ENCODE data around the gene TEK. TPM values are rescaled to one million over a fixed set of nuclear protein-coding genes. Genes with fewer than 3 reads are reported as not detected.

TEK gene
- total RNA-seq, 1 donor from 2014 or later, result not detected

DNA sequence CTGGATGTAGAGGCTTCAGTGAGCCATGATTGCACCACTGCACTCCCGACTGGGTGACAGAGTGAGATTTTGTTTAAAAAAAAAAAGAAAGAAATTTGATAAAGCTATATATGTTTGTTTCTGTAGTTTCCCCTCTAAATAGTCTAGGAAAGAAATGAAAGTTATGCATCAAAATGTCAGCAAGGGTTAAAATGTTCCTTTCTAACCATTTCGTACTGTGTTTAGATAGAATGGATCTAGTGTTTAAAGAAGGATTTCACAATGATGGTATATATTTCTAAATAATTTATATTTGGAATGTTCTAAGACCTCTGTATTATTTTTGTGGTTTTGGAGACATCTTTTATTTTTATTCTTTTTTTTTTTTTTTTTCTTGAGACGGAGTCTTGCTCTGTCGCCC lies 22.7 kb downstream of the TEK start:
- H3K27ac Mint-ChIP-seq, result no peak overlapping the region
- no peak overlapping the region for H3K4me3 Mint-ChIP-seq
- H3K4me1 Mint-ChIP-seq (ENCODE audit: low read depth), result no peaks in the 10 kb centered on the region
- H3K36me3 Mint-ChIP-seq (ENCODE audit: low read depth), result no peaks in the 10 kb centered on the region
- intact Hi-C loops (cut with micrococcal nuclease), result no loop called here
- no peaks in the 10 kb centered on the region for H3K9me3 Mint-ChIP-seq
- H3K27me3 Mint-ChIP-seq (ENCODE audit: insufficient read depth), result no peaks in the 10 kb centered on the region
- no peak for DNase-seq (ENCODE audit: low spot score)

DNA sequence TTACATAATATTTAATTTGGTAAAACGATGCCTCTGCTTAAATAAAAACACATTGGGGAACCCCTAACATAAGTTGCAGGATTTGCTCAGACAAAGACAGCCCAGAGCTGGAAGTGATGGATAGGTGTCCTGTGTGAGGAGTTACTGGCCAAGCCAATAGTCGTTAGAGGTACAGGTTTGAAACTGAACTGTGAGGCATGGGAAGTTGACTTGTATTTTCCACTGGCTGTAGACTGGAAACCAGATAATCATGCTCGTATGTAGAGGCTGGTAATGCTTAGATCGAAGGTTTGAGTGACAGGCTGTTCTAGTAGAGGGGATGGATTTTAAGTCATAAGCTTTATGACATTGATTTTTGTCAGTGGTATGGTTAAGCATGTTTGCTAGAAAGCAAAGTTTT lies 24.8 kb downstream of the TEK start:
- intact Hi-C loops (cut with micrococcal nuclease), result no loop called here
- Mint-ChIP-seq H3K27ac (no peak overlapping the region), H3K27me3 (ENCODE audit: insufficient read depth) (no peaks in the 10 kb centered on the region), H3K4me3 (no peak overlapping the region), H3K4me1 (ENCODE audit: low read depth) (no peaks in the 10 kb centered on the region), H3K9me3 (peaks cover 4% of the 10 kb centered on the region), H3K36me3 (ENCODE audit: low read depth) (no peaks in the 10 kb centered on the region)
- DNase-seq (ENCODE audit: low spot score), result no peak

DNA sequence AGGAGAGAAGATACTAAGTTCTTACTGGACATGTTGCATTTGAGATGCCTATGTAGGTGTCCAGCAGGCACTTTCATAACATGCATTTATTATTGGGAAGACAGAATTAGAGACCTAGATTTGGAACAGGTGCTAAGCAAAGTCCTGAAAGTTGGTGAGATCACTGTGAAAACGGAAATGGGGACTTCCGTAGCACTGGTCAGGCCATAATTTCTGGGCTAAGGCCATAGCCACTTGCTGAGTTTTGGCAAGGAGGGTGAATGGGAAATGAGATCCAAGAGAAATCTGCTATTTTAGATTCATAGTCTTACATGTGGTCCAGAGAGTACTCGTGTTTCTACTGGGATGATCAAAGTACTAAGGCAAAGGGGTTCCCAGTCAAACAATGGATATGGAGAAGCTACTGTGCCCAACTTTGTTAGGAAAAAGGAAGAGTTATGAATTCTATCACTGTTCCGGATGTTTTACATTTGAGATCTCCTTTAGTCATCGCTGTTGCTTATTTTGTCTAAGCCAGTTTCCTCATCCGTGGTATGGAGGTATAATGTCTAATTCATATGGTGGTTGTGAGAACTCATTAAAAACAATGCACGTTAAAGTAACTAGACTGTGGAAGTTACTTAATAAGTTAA lies 33.4 kb downstream of the TEK start:
- Mint-ChIP-seq H3K36me3 (ENCODE audit: low read depth) (no peaks in the 10 kb centered on the region), H3K4me3 (no peak overlapping the region), H3K27ac (no peak overlapping the region), H3K4me1 (ENCODE audit: low read depth) (no peaks in the 10 kb centered on the region), H3K9me3 (peaks cover 4% of the 10 kb centered on the region), H3K27me3 (ENCODE audit: insufficient read depth) (no peaks in the 10 kb centered on the region)
- intact Hi-C loops (cut with micrococcal nuclease), result no loop called here
- no peak for DNase-seq (ENCODE audit: low spot score)

DNA sequence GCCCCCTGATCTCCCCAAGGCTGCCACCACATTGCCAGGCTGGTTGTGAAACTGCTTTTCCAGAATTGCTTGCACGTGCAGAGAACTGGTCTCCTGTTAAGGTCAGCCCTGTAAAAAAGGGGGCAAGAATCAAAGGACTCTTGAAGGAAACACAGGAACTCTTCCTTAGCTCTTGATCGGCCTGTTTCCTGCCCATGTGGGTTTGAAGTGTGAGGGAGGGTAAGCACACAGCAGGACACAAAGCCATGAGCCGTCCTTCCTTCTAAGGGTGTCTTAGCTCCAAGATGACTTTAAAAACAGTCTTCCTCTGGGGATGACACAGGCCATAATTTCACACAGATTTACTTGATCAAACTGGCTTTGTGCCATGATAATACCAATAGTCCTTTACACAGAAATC lies 36.1 kb downstream of the TEK start:
- intact Hi-C loops (cut with micrococcal nuclease), result no loop called here
- Mint-ChIP-seq H3K27ac (no peak overlapping the region), H3K36me3 (ENCODE audit: low read depth) (no peaks in the 10 kb centered on the region), H3K27me3 (ENCODE audit: insufficient read depth) (no peaks in the 10 kb centered on the region), H3K9me3 (no peaks in the 10 kb centered on the region), H3K4me3 (no peak overlapping the region), H3K4me1 (ENCODE audit: low read depth) (no peaks in the 10 kb centered on the region)
- no peak for DNase-seq (ENCODE audit: low spot score)

DNA sequence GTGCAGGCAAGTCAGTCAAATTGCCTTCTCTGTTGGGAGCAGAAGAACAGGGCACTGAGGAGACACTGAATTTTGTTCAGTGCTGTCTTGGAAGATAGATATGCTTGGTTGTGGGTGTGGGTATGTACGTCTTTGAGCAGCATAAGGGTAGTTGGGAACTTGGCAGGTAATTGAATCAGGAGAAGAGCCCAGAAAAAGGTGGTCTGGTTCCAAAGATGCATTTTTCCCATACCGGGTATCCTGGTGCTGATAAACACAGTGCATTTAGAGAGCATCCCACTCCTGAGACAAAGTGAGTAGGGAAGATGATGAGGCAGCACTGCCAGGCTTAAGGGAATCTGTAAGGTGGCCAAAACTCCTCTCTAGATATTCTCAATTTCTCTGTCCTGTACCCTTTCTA lies 40.6 kb downstream of the TEK start:
- Mint-ChIP-seq H3K4me3 (no peak overlapping the region), H3K27me3 (ENCODE audit: insufficient read depth) (no peaks in the 10 kb centered on the region), H3K36me3 (ENCODE audit: low read depth) (no peaks in the 10 kb centered on the region), H3K4me1 (ENCODE audit: low read depth) (no peaks in the 10 kb centered on the region), H3K9me3 (no peaks in the 10 kb centered on the region), H3K27ac (no peak overlapping the region)
- DNase-seq (ENCODE audit: low spot score), result no peak
- intact Hi-C loops (cut with micrococcal nuclease), result no loop called here

DNA sequence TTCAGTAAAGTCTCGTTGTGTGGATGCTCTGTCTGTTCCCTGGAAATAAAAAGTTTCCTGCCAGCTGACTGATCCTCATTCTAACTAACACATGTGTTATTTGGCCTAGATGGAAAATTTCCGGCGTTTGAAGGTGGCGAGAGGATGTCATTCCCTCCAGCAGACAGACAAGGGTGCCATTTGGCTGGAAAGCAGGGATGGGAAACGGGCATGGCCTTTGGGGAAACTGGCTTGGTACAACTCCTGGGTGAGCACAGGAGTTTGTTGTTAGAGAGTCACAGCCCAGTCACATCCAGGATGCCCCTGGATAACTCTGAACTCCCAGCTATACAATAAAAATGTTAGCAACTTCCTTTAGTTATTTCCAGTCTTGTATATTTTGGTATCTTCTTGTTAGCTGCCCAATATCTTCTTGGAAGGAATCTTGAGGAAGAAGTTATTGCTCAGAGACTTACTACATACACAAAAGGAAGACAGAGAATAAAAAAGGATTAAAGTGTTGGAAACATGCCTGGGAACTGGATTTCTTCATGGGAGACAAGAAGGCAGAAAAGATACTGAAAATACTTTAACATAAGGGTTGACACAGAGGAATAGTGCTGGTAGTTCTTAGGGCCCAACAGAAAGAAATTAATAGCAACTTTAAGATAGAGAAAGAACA lies 41.9 kb downstream of the TEK start:
- H3K4me3 Mint-ChIP-seq, result no peak overlapping the region
- intact Hi-C loops (cut with micrococcal nuclease), result no loop called here
- no peak for DNase-seq (ENCODE audit: low spot score)
- no peak overlapping the region for H3K27ac Mint-ChIP-seq
- no peaks in the 10 kb centered on the region for H3K36me3 Mint-ChIP-seq (ENCODE audit: low read depth)
- no peaks in the 10 kb centered on the region for H3K27me3 Mint-ChIP-seq (ENCODE audit: insufficient read depth)
- H3K4me1 Mint-ChIP-seq (ENCODE audit: low read depth), result no peaks in the 10 kb centered on the region
- no peaks in the 10 kb centered on the region for H3K9me3 Mint-ChIP-seq

DNA sequence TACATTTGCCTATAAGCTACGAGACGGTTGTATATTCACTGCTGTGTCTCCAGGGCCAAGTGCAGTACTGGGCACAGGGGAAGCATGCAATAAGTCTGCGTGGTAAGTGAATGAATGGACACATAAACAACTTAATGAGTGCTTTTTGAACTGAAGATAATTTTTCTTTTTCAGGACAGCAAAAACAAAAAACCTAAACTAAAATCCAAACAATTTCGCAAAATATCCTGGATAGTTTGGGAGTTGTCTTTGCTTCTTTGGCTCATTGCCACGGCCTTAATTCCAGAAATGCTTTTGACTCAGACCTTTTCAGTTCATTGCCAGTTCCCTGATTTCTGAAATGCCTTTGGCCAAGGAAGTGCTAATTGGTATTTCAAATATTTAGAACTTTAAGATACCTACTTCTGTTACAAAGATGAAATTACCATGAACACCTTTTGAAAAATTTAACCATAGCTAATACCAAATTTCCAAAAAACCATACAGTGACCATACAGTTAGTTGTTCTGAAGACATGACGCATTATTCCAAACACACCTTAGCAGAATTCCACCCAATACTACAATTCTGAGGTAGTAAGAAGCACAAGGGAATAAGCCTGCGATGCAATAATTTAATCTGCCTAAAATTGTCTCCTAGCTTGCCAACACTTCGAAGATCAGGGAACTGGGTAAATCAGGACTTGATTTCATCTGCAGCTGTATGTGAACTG lies 42.8 kb downstream of the TEK start:
- H3K27me3 Mint-ChIP-seq (ENCODE audit: insufficient read depth), result no peaks in the 10 kb centered on the region
- no peaks in the 10 kb centered on the region for H3K4me1 Mint-ChIP-seq (ENCODE audit: low read depth)
- no peak overlapping the region for H3K27ac Mint-ChIP-seq
- H3K36me3 Mint-ChIP-seq (ENCODE audit: low read depth), result no peaks in the 10 kb centered on the region
- no peaks in the 10 kb centered on the region for H3K9me3 Mint-ChIP-seq
- H3K4me3 Mint-ChIP-seq, result no peak overlapping the region
- intact Hi-C loops (cut with micrococcal nuclease), result no loop called here
- DNase-seq (ENCODE audit: low spot score), result no peak

DNA sequence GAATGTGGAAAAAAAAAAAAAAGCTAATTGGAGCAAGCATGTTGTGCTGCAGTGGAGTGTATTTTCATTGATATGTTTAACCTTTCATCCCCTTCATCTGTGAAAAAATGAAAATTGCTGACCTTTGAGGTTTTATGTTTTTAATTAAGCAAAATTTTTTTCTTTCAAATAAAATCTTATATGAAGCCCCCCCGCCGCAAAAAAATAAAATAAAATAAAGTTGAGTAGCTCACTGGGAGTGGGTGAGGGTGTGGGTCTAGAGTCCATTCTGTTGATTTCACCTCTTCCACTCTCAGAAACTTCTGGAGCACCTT lies 43.3 kb downstream of the TEK start:
- Mint-ChIP-seq H3K4me1 (ENCODE audit: low read depth) (no peaks in the 10 kb centered on the region), H3K36me3 (ENCODE audit: low read depth) (no peaks in the 10 kb centered on the region), H3K27me3 (ENCODE audit: insufficient read depth) (no peaks in the 10 kb centered on the region), H3K27ac (no peak overlapping the region), H3K4me3 (no peak overlapping the region), H3K9me3 (no peaks in the 10 kb centered on the region)
- no peak for DNase-seq (ENCODE audit: low spot score)
- intact Hi-C loops (cut with micrococcal nuclease), result no loop called here

DNA sequence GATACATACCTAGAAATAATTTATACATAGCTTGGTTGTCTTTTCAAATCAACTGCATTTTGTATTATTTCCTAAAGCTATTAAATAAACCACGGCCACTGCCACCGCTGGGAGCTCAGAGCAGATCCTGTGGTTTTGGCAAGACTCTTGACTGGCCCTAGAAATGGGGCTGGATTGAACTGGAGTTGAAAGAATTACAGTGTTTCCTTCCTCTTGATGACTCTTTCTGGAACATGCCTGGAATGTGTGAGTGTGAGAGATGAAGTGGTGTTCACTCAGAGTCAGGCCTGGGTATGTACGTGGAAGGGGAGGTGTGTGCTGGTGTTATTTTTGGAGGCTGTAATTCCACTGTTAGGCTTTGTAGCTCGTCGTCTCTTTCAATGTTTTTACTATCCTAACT lies 45.9 kb downstream of the TEK start:
- H3K36me3 Mint-ChIP-seq (ENCODE audit: low read depth), result no peaks in the 10 kb centered on the region
- no peaks in the 10 kb centered on the region for H3K4me1 Mint-ChIP-seq (ENCODE audit: low read depth)
- H3K27ac Mint-ChIP-seq, result no peak overlapping the region
- no peak for DNase-seq (ENCODE audit: low spot score)
- H3K9me3 Mint-ChIP-seq, result no peaks in the 10 kb centered on the region
- intact Hi-C loops (cut with micrococcal nuclease), result no loop called here
- H3K4me3 Mint-ChIP-seq, result no peak overlapping the region
- H3K27me3 Mint-ChIP-seq (ENCODE audit: insufficient read depth), result no peaks in the 10 kb centered on the region

DNA sequence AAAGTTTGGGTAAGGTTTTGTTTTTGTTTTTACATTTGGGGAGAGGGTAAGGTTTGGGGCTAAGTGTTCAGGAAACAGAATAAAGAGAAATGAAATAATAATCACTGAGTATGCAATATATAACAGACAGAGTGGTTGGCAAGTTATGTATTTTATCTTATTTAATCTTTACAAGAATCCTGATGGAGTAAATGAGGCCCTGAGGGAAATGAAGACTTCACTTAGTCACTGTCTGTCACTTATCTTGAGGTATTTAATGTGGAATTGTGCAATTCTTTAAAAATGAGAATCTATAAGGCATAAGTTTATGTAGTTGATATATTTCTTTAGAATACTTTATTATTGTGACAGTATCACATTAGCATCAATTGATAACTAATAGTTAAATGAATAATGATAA lies 48.1 kb downstream of the TEK start:
- H3K4me1 Mint-ChIP-seq (ENCODE audit: low read depth), result no peaks in the 10 kb centered on the region
- intact Hi-C loops (cut with micrococcal nuclease), result no loop called here
- no peaks in the 10 kb centered on the region for H3K27me3 Mint-ChIP-seq (ENCODE audit: insufficient read depth)
- no peak overlapping the region for H3K4me3 Mint-ChIP-seq
- no peak overlapping the region for H3K27ac Mint-ChIP-seq
- H3K9me3 Mint-ChIP-seq, result no peaks in the 10 kb centered on the region
- H3K36me3 Mint-ChIP-seq (ENCODE audit: low read depth), result no peaks in the 10 kb centered on the region
- DNase-seq (ENCODE audit: low spot score), result no peak

DNA sequence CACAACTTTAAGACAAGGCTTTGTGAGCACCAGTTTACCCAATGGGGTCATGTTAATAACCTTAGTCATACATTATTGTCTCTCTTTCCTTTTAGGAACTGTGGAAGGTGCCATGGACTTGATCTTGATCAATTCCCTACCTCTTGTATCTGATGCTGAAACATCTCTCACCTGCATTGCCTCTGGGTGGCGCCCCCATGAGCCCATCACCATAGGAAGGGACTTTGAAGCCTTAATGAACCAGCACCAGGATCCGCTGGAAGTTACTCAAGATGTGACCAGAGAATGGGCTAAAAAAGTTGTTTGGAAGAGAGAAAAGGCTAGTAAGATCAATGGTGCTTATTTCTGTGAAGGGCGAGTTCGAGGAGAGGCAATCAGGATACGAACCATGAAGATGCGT lies 48.7 kb downstream of the TEK start:
- Mint-ChIP-seq H3K4me1 (ENCODE audit: low read depth) (no peaks in the 10 kb centered on the region), H3K27ac (no peak overlapping the region), H3K36me3 (ENCODE audit: low read depth) (no peaks in the 10 kb centered on the region), H3K27me3 (ENCODE audit: insufficient read depth) (peaks cover under 1% of the 10 kb centered on the region), H3K9me3 (no peaks in the 10 kb centered on the region), H3K4me3 (no peak overlapping the region)
- no peak for DNase-seq (ENCODE audit: low spot score)
- intact Hi-C loops (cut with micrococcal nuclease), result no loop called here

DNA sequence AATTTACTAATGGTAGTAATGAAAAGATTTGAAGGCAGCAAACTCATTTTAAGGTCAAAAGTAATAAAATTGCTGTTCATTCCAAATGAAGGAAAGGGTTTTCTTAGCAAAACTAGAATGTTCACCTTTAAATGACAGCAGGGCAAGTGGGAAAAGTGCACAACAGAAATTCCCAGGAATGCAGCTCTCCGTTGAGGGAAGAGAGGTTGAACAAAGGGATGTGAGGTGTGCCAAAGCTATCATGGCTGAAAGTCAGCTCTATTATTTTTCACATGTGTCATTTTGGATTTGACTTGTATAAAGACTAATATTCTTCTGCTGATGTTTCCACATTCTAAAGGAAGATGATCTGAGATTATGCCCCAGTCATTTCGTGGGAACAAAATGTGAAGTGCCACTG lies 51.6 kb downstream of the TEK start:
- DNase-seq (ENCODE audit: low spot score), result no peak
- H3K36me3 Mint-ChIP-seq (ENCODE audit: low read depth), result no peaks in the 10 kb centered on the region
- H3K9me3 Mint-ChIP-seq, result no peaks in the 10 kb centered on the region
- no peaks in the 10 kb centered on the region for H3K4me1 Mint-ChIP-seq (ENCODE audit: low read depth)
- peaks cover 2% of the 10 kb centered on the region for H3K27me3 Mint-ChIP-seq (ENCODE audit: insufficient read depth)
- no peak overlapping the region for H3K4me3 Mint-ChIP-seq
- intact Hi-C loops (cut with micrococcal nuclease), result no loop called here
- H3K27ac Mint-ChIP-seq, result no peak overlapping the region

DNA sequence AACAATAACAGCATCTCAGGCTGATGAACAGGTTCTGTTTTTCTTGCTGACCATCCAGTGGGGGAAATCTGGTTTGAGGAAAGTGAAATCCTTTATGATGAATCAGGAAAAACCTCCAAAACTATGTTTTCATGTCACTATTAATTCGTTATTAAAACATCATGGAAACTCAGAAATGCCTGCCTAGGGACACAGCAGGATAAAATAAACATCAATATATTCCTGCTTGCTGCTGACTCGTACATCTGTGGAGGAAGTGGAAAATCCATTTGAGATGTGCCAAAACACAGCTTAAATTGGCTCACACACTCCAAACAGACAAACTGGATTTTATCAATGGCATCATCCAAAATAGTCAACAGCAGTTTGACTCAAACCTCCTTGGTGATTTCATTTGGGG lies 53.0 kb downstream of the TEK start:
- DNase-seq (ENCODE audit: low spot score), result no peak
- Mint-ChIP-seq H3K4me1 (ENCODE audit: low read depth) (no peaks in the 10 kb centered on the region), H3K27ac (no peak overlapping the region), H3K36me3 (ENCODE audit: low read depth) (no peaks in the 10 kb centered on the region), H3K9me3 (no peaks in the 10 kb centered on the region), H3K4me3 (no peak overlapping the region), H3K27me3 (ENCODE audit: insufficient read depth) (peaks cover 2% of the 10 kb centered on the region)
- intact Hi-C loops (cut with micrococcal nuclease), result no loop called here
